GM20431 (cell line): ENCODE data around the gene TUBG2.
"Not testable (repeated sequence)": the region's sequence is repeated elsewhere in the genome, so short reads cannot be mapped to it uniquely, and the experiment has no call there.

Experiments
- in situ Hi-C: fragments of 300-500 bp; cut with MseI, MboI; formaldehyde crosslinking; loops from one replicate; pipeline ENCODE4 v1.15.0; 2020; ENCODE audit warnings: low sequenced_read_pairs; ENCODE audit not compliant: unreplicated experiment

TUBG2 gene

DNA sequence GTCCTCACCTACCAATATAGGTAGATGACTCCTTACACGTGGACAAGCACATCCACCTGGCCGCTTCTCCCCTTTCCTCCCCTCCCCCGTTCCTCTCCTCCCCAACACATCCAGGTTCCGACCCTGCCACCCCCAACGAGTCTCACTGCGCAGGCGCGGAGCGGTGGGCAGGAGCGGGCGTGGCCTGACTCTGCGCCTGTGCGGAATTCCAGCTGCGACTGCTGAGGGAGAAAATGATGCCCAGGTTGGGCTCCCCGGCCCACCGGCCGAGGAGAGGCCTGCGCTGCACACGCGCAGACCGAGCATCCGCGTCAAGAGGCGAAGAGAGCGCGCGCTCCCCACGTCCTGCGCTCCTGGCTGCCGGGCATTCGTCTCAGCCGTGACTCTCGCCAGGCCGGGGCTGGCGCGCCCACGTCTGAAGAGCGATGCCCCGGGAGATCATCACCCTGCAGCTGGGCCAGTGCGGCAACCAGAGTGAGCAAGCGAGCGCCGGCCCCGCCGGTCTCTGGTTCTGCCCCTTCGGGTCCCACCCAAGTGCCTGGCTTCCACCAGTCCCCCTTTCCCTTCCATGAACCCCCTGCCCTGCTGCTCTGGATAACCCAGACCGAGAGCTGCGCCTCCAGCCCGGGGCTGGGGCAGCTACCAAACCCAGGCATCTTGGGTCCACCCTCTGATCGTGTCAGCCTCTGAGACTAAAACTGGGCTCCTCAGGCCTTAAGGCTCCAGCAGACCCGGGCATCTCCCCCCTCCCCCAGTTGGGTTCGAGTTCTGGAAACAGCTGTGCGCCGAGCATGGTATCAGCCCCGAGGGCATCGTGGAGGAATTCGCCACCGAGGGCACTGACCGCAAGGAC, at the start of gene TUBG2:
TSS of gene TUBG2 (plus strand) at position 206 of the 853 bp plus-strand sequence. CDS start at position 426, 220 bp downstream.
- in situ Hi-C loops = no loop called here

DNA sequence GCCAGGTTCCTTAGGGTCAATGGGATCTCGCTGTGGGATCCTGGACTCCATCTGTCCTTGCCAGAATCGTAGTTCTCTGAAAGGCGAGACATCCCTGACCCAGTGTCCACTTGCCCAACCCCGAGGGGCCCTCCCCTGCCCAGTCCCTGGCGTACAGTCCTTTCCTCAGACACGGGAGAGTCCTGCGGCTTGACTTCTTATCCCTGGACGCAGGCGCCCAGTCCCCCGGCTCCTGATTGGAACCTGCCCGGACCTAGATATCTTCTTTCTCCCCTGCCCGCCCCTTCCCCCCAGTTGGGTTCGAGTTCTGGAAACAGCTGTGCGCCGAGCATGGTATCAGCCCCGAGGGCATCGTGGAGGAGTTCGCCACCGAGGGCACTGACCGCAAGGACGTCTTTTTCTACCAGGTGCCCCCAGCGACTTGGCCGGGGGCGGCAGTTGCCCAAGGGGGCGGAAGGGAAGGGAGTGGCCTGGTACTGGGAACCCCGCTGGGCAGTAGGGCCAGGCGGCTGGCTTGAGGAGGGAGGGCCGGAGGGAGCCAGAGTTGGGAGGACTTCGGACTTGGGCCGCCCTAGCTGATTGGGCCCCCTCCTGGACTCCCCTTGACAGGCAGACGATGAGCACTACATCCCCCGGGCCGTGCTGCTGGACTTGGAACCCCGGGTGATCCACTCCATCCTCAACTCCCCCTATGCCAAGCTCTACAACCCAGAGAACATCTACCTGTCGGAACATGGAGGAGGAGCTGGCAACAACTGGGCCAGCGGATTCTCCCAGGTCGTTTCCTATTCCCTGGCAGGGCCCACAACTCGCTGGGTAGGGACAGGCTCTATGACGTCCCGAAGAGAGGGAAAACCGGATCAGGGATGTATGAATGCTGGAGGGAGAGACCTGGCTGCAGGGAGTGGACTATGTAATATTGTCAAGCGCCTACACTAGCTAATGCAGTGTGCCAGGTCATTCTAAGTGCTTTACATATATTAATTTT, 49.0 kb upstream of the TUBG2 start:
- in situ Hi-C loops = not testable (repeated sequence)

DNA sequence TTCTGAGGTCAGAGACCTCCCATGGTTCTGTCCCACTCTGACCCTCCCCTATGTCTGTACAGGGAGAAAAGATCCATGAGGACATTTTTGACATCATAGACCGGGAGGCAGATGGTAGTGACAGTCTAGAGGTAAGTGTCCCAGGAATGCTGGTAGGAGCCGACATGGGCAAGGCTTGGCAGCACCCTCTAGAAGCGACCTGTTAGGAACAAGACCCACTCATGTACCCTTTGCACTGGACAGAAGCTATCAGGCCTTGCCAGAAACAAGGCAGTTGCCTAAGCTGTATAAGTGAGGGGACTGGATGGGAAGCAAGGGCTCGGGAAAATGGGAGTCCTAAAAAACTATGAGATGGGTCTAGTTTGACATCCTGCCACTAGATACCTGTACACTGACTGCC, 47.1 kb upstream of the TUBG2 start:
- in situ Hi-C loops = no loop called here

DNA sequence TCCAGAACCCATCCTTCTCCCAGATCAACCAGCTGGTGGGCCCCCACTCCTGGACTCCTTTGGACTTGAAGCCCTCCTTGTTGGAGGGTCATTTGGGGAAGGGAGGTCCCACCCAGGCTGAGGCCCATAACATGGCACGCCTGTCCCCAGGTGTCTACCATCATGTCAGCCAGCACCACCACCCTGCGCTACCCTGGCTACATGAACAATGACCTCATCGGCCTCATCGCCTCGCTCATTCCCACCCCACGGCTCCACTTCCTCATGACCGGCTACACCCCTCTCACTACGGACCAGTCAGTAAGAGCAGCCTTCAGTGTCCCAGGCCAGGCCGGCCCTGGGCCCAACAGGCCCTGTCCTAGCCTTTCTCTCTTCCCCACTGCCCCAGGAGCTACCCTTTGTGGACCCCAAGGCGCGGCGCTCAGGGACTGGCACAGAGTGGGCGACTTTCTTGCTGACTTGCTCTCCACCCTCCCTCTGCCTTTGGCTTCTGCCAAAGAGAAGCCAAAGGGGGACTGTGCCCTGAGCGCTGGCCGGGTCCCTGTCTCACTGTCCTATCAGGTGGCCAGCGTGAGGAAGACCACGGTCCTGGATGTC, 45.3 kb upstream of the TUBG2 start:
- in situ Hi-C loops = no loop called here

DNA sequence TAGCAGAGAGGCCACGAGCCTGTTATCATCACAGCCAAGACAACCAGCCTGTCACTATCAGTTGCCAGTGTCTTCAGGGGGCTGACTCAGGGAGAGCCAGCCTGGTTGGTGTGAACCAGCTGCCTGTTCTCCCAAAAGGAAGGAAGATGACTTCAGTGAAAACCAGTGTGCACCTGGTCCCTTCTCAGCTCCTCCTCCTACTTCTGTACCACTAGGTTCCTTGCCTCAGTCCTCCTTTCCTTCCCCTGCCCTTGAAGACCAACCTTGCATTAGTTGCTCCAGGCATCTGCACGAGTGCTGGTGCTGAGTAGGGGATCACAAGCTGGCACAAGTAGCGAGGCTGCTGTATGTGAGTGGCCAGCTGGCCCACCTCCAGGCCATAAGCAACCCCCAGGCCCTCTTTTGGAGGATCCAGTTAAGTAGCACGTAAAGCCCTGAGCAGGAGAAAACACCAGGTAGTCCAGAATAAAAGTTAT, 41.1 kb upstream of the TUBG2 start:
- in situ Hi-C loops = no loop called here

DNA sequence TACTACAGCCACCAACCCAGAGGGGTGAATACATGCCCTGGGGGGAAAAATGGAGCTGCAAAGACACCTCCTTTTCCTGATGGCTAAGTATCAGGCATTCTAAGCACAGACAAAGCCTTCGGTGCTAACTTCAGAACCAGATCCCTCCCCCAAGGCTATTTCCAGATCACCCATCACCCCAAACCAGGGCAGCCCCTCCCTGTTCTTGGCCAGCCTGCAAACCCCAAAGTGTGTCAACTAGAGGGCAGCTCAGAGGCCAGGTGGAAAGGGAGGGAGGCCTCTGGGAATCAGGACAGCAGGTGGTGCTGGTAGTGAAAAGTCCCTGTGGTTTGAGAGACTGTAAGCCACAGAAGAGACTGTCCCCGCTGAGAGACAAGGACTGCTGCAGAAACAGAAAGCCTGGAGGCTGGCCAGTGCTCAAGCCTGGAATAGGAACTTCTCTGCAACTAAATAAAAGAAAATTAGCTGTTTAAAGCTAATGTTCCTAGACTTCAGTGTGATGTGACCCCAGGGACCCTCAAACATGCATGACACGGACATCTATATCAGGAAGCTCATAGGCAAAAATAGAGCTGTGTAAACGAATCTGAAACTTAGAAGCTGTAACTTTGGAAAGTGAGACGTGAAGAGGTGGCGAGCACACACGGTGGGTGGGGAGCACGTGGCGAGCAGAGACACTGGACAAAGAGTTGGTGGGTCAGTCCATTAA, 40.5 kb upstream of the TUBG2 start:
- in situ Hi-C loops = no loop called here

DNA sequence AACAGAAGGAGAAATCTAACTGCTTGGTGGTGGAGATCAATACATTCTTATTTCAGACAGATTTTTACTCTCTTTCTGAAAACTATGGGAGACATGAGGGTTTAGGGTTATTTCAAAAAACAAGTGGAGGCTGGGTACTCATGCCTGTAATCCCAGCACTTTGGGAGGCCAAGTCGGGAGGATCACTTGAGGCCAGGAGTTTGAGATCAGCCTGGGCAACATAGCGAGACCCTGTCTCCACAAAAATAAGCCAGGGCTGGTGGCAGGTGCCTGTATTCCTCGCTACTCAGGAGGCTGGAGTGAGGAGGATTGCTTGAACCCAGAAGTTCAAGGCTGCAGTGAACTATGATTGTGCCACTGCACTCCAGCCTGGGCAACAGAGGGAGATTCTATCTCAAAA, 37.1 kb upstream of the TUBG2 start:
- in situ Hi-C loops = not testable (repeated sequence)

DNA sequence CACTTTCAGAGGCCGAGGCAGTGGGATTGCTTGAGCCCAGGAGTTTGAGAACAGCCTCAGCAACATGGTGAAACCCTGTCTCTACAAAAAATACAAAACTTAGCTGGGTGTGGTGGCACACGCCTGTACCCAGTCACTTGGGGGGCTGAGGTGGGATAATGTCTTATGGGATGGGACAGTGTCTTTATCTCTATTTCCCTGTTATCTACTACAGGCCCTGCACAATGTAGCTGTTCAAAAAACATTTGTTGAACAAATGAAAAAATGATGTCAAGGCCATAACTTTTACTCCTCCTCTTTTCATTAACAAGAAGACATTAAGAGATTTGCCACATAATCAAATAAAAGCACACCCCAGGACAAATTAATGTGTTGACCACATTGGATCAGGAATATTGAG, 35.8 kb upstream of the TUBG2 start:
- in situ Hi-C loops = no loop called here

DNA sequence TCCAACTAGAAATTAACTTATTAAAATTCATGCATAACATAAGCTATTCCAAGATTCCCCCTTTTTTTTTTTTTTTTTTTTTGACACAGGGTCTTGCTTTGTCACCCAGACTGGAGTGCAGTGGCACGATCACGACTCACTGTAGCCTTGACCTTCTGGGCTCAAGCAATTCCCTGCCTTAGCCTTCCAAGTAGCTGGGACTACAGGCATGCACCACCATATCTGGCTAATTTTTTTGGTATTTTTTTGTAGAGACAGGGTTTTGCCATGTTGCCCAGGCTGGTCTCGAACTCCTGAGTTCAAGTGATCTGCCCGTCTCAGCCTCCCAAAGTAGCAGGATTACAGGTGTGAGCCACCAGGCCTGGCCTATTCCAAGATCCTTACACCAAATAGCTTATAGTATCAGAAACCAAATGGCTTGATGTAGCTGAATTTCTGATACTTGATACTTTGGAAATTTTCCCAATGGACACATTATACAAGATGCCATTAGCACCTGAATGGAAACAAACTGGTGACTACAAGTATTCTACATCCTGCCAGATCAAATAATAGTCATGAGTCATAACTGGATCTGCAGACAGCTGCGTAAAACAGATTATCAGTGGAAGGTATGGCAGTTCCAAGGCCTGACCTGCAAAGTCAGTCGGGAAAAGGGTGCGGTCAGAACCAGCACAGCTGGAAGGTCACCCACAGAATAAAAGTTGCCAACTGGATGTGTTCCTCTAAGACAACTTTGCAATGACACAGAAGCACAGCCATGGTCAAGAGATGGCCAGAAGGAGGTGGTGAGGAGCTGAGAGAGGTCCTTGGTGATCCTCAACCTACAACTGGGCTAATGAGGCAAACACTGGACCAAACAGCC, 35.1 kb upstream of the TUBG2 start:
- in situ Hi-C loops = no loop called here

- in situ Hi-C loops = not testable (repeated sequence)
Measured at GRCh38 chr17:42627032-42627764, 31.9 kb upstream of the TUBG2 start.

GRCh38 chr17:42629411-42630009, 29.6 kb upstream of the TUBG2 start:
- in situ Hi-C loops = no loop called here

GRCh38 chr17:42632949-42633444, 26.1 kb upstream of the TUBG2 start:
- in situ Hi-C loops = no loop called here

GRCh38 chr17:42639525-42640113, 19.5 kb upstream of the TUBG2 start:
- in situ Hi-C loops = no loop called here

DNA sequence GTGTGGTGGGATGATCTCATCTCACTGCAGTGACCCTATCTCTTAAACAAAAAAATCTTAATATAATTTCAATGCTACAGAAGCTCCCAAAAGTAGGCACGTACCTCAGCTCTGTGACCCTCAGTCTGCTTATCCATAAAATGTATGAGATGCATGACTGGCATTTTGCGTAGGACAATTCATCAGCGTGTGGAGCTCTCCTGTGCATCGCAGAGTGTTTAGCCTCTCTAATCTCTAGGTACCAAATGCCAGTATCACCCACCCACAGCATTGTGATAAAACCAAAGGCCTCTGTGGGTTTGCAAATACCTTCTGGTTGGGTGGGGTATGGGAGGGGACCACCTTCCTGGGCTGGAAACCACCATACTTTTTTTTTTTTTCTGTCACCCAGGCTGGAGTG, 19.0 kb upstream of the TUBG2 start:
- in situ Hi-C loops = no loop called here

DNA sequence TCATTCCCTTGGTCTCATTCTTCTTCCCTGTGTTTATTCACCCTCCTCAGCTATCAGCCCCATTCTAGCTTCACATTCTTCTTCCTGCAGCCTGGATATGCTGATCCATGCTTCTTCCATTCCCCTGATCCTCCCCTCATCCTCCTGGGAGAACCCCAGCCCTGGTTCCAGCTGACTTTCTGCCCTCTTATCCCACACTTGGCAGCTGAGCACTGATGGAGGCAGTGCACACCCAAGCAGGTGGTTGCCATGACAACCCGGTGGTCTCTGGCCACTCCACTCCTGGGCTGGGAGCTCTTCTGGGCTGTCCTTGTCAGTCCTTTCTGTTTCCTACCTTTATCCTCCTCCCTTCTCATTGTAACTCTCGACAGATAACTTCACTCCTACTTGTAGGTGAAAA, 16.7 kb upstream of the TUBG2 start:
- in situ Hi-C loops = no loop called here

GRCh38 chr17:42647778-42648177, 11.3 kb upstream of the TUBG2 start:
- in situ Hi-C loops = no loop called here

DNA sequence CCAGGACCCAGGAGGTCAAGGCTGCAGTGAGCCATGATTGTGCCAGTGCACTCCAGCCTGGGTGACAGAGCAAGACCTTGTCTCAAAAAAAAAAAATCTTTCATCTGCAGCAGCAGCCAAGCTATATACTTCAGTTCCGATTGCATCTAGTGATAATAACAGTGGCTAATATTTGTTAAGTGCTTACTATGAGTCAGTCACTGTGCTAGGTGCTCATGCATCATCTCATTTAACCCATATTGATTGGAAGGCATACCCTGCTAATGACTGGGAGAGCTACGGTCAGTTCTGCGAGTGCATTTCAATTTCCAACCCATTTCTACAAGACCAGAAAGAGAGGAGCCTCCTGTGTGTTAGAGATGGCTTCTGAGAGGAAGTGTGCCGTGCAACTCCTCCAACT, 7.7 kb upstream of the TUBG2 start:
- in situ Hi-C loops = no loop called here
